ENCODE measurements around the gene TOMM6.

DNA sequence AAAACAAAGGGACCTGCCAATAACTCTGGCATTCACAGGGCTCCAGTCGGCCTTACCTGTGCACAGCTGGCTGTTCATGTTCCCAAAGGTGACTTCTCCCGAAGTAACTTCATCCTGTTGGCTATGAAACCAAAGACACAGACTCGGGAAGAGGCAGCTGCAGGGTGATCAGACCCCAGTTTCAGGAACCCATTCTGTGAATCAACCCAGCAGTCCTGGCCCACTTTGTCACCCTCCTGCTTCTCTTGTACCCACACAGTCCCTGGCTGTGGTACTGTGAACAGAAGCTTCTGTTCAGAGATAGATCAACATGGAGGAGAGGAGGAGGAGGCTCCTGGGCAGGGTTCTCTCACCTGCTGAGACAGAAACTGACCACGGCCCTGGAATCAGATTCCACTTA, 31.6 kb upstream of the TOMM6 start:
- TF ChIP-seq, protein P1, sequence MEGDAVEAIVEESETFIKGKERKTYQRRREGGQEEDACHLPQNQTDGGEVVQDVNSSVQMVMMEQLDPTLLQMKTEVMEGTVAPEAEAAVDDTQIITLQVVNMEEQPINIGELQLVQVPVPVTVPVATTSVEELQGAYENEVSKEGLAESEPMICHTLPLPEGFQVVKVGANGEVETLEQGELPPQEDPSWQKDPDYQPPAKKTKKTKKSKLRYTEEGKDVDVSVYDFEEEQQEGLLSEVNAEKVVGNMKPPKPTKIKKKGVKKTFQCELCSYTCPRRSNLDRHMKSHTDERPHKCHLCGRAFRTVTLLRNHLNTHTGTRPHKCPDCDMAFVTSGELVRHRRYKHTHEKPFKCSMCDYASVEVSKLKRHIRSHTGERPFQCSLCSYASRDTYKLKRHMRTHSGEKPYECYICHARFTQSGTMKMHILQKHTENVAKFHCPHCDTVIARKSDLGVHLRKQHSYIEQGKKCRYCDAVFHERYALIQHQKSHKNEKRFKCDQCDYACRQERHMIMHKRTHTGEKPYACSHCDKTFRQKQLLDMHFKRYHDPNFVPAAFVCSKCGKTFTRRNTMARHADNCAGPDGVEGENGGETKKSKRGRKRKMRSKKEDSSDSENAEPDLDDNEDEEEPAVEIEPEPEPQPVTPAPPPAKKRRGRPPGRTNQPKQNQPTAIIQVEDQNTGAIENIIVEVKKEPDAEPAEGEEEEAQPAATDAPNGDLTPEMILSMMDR (conservative IDR thresholded peaks at IDR 0.05; ENCODE audit: low read depth, low read length) = no peak
- TF ChIP-seq EZH2 (IDR thresholded peaks at IDR 0.05; ENCODE audit: borderline replicate concordance, low read depth, low read length, poor library complexity, severe bottlenecking) = no peak

All from A673 (cell line).